Mesenchymal stem cell (in vitro differentiated cells and primary cell): ENCODE data around the gene RPP38.

Source experiments
- DNase-seq: peaks from one replicate; pipeline ENCODE4 v3.0.0-alpha.2; 2013
- H2AFZ ChIP-seq: one replicate; pipeline ENCODE4 v1.6.1; 2013; ENCODE audit warnings: low read depth, mild to moderate bottlenecking, control low read depth, inconsistent platforms, low read length, moderate library complexity
- H2AK5ac ChIP-seq: 2 replicates; pipeline ENCODE4 v1.6.1; 2013; ENCODE audit warnings: low read length, moderate library complexity, mild to moderate bottlenecking, inconsistent platforms; ENCODE audit not compliant: severe bottlenecking
- H2BK120ac ChIP-seq: one replicate; pipeline ENCODE4 v1.6.1; 2013; ENCODE audit warnings: low read depth, mild to moderate bottlenecking, inconsistent platforms, low read length, moderate library complexity
- H2BK12ac ChIP-seq, 2 experiments: one replicate each; pipeline ENCODE4 v1.6.1; 2013; ENCODE audit warnings: inconsistent platforms in 2 of 2, low read length in 2 of 2, mild to moderate bottlenecking in 2 of 2, moderate library complexity in 2 of 2, control low read depth in 1 of 2
- H2BK15ac ChIP-seq: one replicate; pipeline ENCODE4 v1.6.1; 2013; ENCODE audit warnings: mild to moderate bottlenecking, low read depth, inconsistent platforms; ENCODE audit not compliant: poor library complexity, severe bottlenecking
- H2BK5ac ChIP-seq: 2 replicates; pipeline ENCODE4 v1.6.1; 2013; ENCODE audit warnings: low read depth, mild to moderate bottlenecking, low read length, control low read depth, inconsistent platforms; ENCODE audit not compliant: poor library complexity, severe bottlenecking
- H3K14ac ChIP-seq, 2 experiments: one replicate each; pipeline ENCODE4 v1.6.1; 2013; ENCODE audit warnings: inconsistent platforms in 2 of 2, low read length in 2 of 2, control low read depth in 1 of 2, mild to moderate bottlenecking in 1 of 2, moderate library complexity in 1 of 2
- H3K18ac ChIP-seq, 2 experiments: one replicate each; pipeline ENCODE4 v1.6.1; 2013; ENCODE audit warnings: inconsistent platforms in 2 of 2, low read length in 2 of 2, control low read depth in 1 of 2, low read depth in 1 of 2, mild to moderate bottlenecking in 1 of 2
- H3K23ac ChIP-seq, 2 experiments: one replicate each; pipeline ENCODE4 v1.6.1; 2013; ENCODE audit warnings: inconsistent platforms in 2 of 2, low read length in 2 of 2, mild to moderate bottlenecking in 2 of 2, moderate library complexity in 2 of 2, control low read depth in 1 of 2
- H3K27ac ChIP-seq: 2 replicates; pipeline ENCODE4 v1.5.1; 2013; ENCODE audit warnings: mild to moderate bottlenecking, moderate library complexity, low read length, control low read depth, inconsistent platforms; ENCODE audit not compliant: poor library complexity, severe bottlenecking
- H3K27me3 ChIP-seq, 2 experiments: 2 replicates each; pipeline versions ENCODE4 v1.6.1 to v1.7.0; 2013; ENCODE audit warnings: low read length in 2 of 2, mild to moderate bottlenecking in 2 of 2, moderate library complexity in 2 of 2, control low read depth in 1 of 2, inconsistent platforms in 1 of 2; ENCODE audit not compliant: control insufficient read depth in 1 of 2, insufficient read depth in 1 of 2
- H3K36me3 ChIP-seq, 2 experiments: 2 replicates each; pipeline versions ENCODE4 v1.6.1 to v1.7.0; 2013; ENCODE audit warnings: low read length in 2 of 2, control low read depth in 1 of 2, inconsistent platforms in 1 of 2, low read depth in 1 of 2, mild to moderate bottlenecking in 1 of 2; ENCODE audit not compliant: insufficient read depth in 2 of 2, control insufficient read depth in 1 of 2
- H3K4ac ChIP-seq, 2 experiments: one replicate each; pipeline ENCODE4 v1.6.1; 2013; ENCODE audit warnings: inconsistent platforms in 2 of 2, low read length in 2 of 2, mild to moderate bottlenecking in 2 of 2, moderate library complexity in 2 of 2, control low read depth in 1 of 2, low read depth in 1 of 2
- H3K4me1 ChIP-seq: 2 replicates; pipeline ENCODE4 v1.6.1; 2013; ENCODE audit warnings: low read depth, low read length, control low read depth; ENCODE audit not compliant: control insufficient read depth, insufficient read depth
- H3K4me2 ChIP-seq: 2 replicates; pipeline ENCODE4 v1.6.1; 2013; ENCODE audit warnings: low read length, mild to moderate bottlenecking, inconsistent platforms; ENCODE audit not compliant: poor library complexity, severe bottlenecking
- H3K4me3 ChIP-seq, 2 experiments: 2 replicates each; pipeline versions ENCODE4 v1.5.1 to v1.7.0; 2013; ENCODE audit warnings: low read length in 2 of 2, mild to moderate bottlenecking in 2 of 2, control low read depth in 1 of 2, low read depth in 1 of 2; ENCODE audit not compliant: insufficient read depth in 1 of 2
- H3K79me1 ChIP-seq: replicated peaks from 2 replicates; pipeline ENCODE4 v1.6.1; 2013; ENCODE audit warnings: mild to moderate bottlenecking, control low read depth, low read length, inconsistent platforms; ENCODE audit not compliant: poor library complexity, severe bottlenecking
- H3K9ac ChIP-seq: 2 replicates; pipeline ENCODE4 v1.7.0; 2013; ENCODE audit warnings: mild to moderate bottlenecking, low read length, moderate library complexity
- H3K9me3 ChIP-seq: 2 replicates; pipeline ENCODE4 v1.7.0; 2013; ENCODE audit warnings: mild to moderate bottlenecking, low read length; ENCODE audit not compliant: control insufficient read depth
- H4K8ac ChIP-seq: one replicate; pipeline ENCODE4 v1.6.1; 2013; ENCODE audit warnings: inconsistent platforms, mild to moderate bottlenecking, low read length, moderate library complexity
- H4K91ac ChIP-seq: one replicate; pipeline ENCODE4 v1.6.1; 2013; ENCODE audit warnings: mild to moderate bottlenecking, low read length, inconsistent platforms
- WGBS: methylation state at CpG from one replicate; pipeline ENCODE4 v1.1.7; 2013; ENCODE audit warnings: mixed read lengths; 5-methylcytosine and 5-hydroxymethylcytosine counted together

RPP38 gene

DNA sequence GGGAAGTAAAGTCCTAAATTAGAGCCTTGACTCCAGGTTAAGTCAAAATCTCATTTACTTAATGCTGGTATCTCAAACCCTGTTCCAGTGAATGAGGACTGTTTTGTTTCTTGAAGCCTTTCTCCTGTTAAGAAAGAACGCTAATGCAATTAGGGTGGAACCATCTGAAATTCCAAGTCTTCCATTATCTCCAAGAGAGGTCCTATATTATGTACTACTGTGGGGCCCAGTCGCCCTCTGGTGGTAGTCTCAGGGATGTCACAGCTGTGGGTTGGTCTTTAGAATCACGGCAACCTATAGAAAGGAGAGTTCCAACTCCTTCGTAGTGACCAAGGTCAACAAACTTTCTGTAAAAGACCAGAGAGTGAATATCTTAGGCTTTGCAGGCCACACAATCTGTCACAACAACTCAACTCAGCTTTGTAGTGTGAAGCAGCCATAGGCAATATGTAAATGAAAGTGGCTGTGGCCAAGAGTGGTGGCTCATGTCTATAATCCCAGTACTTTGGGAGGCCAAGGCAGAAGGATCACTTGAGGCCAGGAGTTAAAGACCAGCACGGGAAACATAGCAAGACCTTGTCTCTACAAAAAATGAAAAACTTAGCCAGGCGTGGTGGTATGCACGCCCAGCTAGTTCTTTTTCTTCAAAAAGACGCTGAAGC lies 9.3 kb downstream of the RPP38 start:
- no peak overlapping the region for H3K27ac ChIP-seq
- H3K4me3 ChIP-seq: no peak overlapping the region
- H3K14ac ChIP-seq: no peak overlapping the region
- no peak overlapping the region for H2AK5ac ChIP-seq
- peak overlapping the region; percentile 29 for H4K8ac ChIP-seq
- peaks cover 38 to 77% of the 10 kb centered on the region in 2 experiments for H3K36me3 ChIP-seq
- peaks cover 8% of the 10 kb centered on the region for H3K79me1 ChIP-seq
- H3K9me3 ChIP-seq: no peaks in the 10 kb centered on the region
- 62% methylated on average over 7 of the region's 8 CpGs for WGBS
- DNase-seq: peak; percentile 80
- H2BK120ac ChIP-seq: no peak overlapping the region
- no peaks in the 10 kb centered on the region for H3K27me3 ChIP-seq
- no peak overlapping the region for H2BK5ac ChIP-seq
- H3K4me2 ChIP-seq: no peak overlapping the region
- H2BK15ac ChIP-seq: no peak overlapping the region
- H4K91ac ChIP-seq: no peak overlapping the region
- no peaks in the 10 kb centered on the region for H3K4me1 ChIP-seq
- no peak overlapping the region for H3K18ac ChIP-seq
- H3K4ac ChIP-seq: no peak overlapping the region
- peak overlapping the region; percentile 45 for H3K9ac ChIP-seq
- H3K23ac ChIP-seq: no peak overlapping the region
- H2BK12ac ChIP-seq: no peak overlapping the region
- H2AFZ ChIP-seq: no peak overlapping the region

DNA sequence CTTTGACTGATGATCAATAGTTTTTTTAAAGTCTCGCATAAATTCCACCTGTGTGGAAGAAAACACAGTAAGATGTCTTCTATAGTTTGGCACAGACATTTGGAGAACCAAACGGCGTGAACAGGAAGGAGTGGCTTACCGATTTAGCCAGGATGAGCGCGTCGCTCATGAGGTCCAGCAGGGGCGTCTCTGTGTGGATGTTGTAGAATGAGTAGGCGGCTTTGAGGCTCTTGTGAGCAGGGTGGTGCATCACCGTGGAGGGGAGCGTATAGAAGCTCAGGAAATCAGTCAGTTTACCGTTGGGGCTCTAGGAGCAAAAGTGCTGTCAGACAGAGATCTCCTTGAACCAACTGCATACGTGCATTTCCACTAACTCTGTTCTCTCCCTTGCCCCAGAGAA lies 15.5 kb downstream of the RPP38 start:
- no peak overlapping the region for H3K4me2 ChIP-seq
- no peak overlapping the region for H4K91ac ChIP-seq
- H2BK5ac ChIP-seq: no peak overlapping the region
- WGBS: 98% methylated on average over 13 of the region's 13 CpGs
- peaks cover 6% of the 10 kb centered on the region for H3K79me1 ChIP-seq
- no peak overlapping the region for H3K9ac ChIP-seq
- peaks cover 21 to 68% of the 10 kb centered on the region in 2 experiments for H3K36me3 ChIP-seq
- no peak overlapping the region for H4K8ac ChIP-seq
- no peak overlapping the region for H3K23ac ChIP-seq
- no peak overlapping the region for H2BK120ac ChIP-seq
- H3K27ac ChIP-seq: no peak overlapping the region
- H2AK5ac ChIP-seq: no peak overlapping the region
- no peaks in the 10 kb centered on the region for H3K27me3 ChIP-seq
- no peak overlapping the region for H3K18ac ChIP-seq
- H3K4me3 ChIP-seq: no peak overlapping the region
- H2BK15ac ChIP-seq: no peak overlapping the region
- no peaks in the 10 kb centered on the region for H3K9me3 ChIP-seq
- no peak overlapping the region for H2BK12ac ChIP-seq
- no peak overlapping the region for H3K14ac ChIP-seq
- no peak for DNase-seq
- no peaks in the 10 kb centered on the region for H3K4me1 ChIP-seq
- H3K4ac ChIP-seq: no peak overlapping the region
- no peak overlapping the region for H2AFZ ChIP-seq

DNA sequence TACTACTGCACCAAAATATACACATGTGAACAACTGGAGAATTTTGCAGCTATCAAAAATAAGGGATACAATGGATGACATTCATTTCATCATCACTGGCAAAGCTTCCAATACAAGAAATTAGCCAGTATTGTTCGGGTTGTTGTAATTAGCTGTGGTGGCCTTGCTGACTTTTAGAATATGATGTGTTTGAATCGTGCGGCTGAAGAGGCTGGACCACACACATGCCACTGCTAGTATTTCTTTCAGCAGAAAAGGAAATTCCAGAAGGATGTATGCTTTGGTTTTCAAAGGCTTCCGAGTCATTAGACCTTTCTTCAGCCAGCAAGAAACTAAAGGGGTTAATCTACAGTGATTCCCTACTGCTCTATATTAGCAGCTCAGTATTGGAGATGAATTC lies 16.6 kb downstream of the RPP38 start:
- Histone ChIP-seq H3K4me2 (no peak overlapping the region), H3K4me1 (no peaks in the 10 kb centered on the region), H3K23ac (no peak overlapping the region), H3K9ac (no peak overlapping the region), H3K27me3 (no peaks in the 10 kb centered on the region), H4K8ac (no peak overlapping the region), H3K14ac (no peak overlapping the region), H3K4me3 (no peak overlapping the region), H3K18ac (no peak overlapping the region), H2AK5ac (no peak overlapping the region), H2BK120ac (no peak overlapping the region), H2BK5ac (no peak overlapping the region), H4K91ac (no peak overlapping the region), H2BK15ac (no peak overlapping the region), H2BK12ac (no peak overlapping the region), H3K27ac (no peak overlapping the region), H2AFZ (no peak overlapping the region), H3K9me3 (no peaks in the 10 kb centered on the region), H3K36me3 (peaks cover 19 to 69% of the 10 kb centered on the region in 2 experiments), H3K79me1 (peaks cover 6% of the 10 kb centered on the region), H3K4ac (no peak overlapping the region)
- no peak for DNase-seq
- WGBS: 100% methylated on average over 3 of the region's 4 CpGs

DNA sequence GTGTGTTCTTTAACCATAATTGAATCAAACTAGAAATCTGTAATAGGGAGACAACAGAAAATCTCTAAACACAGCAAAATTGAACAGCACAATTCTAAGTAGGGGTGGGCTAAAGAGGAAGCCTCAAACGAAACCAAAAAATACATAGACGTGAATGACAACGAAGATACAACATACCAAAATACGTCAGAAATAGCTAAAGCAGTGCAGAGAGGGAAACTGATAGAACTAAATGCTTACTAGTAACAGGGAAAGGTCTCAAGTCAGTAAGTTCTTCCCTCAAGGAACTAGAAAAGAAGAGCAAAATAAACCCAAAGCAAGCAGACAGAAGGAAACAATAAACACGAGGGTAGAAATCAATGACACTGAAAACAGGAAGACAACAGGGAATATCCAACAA lies 19.1 kb downstream of the RPP38 start:
- Histone ChIP-seq H3K27me3 (no peaks in the 10 kb centered on the region), H3K18ac (no peak overlapping the region), H3K4me2 (no peak overlapping the region), H2AFZ (no peak overlapping the region), H2BK120ac (no peak overlapping the region), H3K9me3 (no peaks in the 10 kb centered on the region), H2BK15ac (no peak overlapping the region), H2BK5ac (no peak overlapping the region), H2AK5ac (no peak overlapping the region), H3K27ac (no peak overlapping the region), H4K91ac (no peak overlapping the region), H4K8ac (no peak overlapping the region), H3K4ac (no peak overlapping the region), H3K36me3 (peaks cover 20 to 66% of the 10 kb centered on the region in 2 experiments), H3K4me3 (no peak overlapping the region), H3K9ac (no peak overlapping the region), H3K14ac (no peak overlapping the region), H3K23ac (no peak overlapping the region), H2BK12ac (no peak overlapping the region), H3K79me1 (peaks cover 9% of the 10 kb centered on the region), H3K4me1 (no peaks in the 10 kb centered on the region)
- WGBS: 88% methylated on average over 4 of the region's 5 CpGs
- no peak for DNase-seq
